ENCODE measurements around the gene SORCS1.

Gene SORCS1

DNA sequence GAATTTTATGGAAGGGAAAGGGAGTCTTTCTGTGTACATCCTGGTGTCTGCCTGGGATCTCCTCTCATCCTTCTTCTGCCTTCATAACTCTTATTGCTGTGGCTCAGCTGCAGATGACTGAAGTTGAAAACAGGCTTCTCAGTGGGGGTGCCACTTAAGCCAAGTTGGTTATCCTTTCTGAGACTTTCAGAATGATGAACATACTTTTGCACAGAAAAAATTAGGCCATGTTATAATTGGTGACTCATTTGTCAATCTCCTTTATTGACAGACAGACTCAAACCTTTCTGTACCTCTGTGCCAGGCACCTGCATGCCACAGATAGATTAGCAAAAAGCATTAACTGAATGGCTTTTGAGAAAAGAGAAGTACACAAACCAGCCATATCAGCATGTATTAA is 430.3 kb downstream of the SORCS1 start:
- no peaks in the 10 kb centered on the region for H3K4me1 Mint-ChIP-seq (ENCODE audit: low read depth)

DNA sequence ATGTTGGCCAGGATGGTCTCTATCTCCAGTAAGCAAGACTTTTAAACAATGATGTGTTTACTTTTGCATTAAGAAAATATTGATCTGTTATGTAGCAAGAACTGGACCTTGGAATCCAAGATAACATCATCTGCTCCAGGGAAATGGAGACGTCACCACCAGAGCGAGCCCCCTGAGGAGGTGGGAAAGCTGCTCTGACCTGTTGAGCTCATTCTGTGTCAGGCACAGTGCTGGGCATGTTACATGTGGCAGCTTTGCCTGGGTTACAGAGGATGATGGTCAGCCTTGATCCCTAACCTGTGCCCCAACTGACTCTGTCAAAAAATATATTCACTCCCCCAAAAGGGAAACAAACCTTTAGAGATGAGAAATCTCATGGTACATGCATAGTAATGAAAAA is 436.3 kb downstream of the SORCS1 start:
- Mint-ChIP-seq H3K9me3 (no peaks in the 10 kb centered on the region), H3K4me3 (no peak overlapping the region), H3K36me3 (ENCODE audit: low read depth) (no peaks in the 10 kb centered on the region), H3K27me3 (peaks cover 2% of the 10 kb centered on the region), H3K4me1 (ENCODE audit: low read depth) (no peaks in the 10 kb centered on the region), H3K27ac (no peak overlapping the region)
- intact Hi-C loops (cut with micrococcal nuclease): no loop called here

More for the DNA sequence above, 430.3 kb downstream of the SORCS1 start:
- Mint-ChIP-seq H3K4me3 (no peak overlapping the region), H3K9me3 (no peaks in the 10 kb centered on the region), H3K27ac (no peak overlapping the region), H3K36me3 (ENCODE audit: low read depth) (no peaks in the 10 kb centered on the region), H3K27me3 (peaks cover 2% of the 10 kb centered on the region)
- intact Hi-C loops (cut with micrococcal nuclease): no loop called here

DNA sequence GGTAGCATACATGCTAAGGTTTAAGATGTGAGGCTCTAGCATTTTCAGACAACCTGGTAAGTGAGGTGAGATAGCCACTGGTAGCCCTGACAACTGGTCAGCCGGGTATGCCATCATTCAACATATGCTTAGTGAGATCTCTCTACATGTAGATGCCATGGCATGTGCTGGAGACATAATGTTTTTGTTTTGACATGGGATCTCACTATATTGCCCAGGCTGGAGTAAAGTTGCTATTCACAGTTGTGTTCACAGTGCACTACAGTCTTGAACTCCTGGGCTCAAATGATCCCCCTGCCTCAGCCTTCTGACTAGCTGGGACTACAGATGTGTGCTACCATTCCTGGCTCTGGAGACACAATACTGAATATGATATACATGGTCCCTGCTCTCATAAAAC is 437.3 kb downstream of the SORCS1 start:
- no peaks in the 10 kb centered on the region for H3K4me1 Mint-ChIP-seq (ENCODE audit: low read depth)
- no peak overlapping the region for H3K4me3 Mint-ChIP-seq
- H3K36me3 Mint-ChIP-seq (ENCODE audit: low read depth): no peaks in the 10 kb centered on the region
- no peaks in the 10 kb centered on the region for H3K27me3 Mint-ChIP-seq
- intact Hi-C loops (cut with micrococcal nuclease): no loop called here
- H3K27ac Mint-ChIP-seq: no peak overlapping the region
- H3K9me3 Mint-ChIP-seq: no peaks in the 10 kb centered on the region

DNA sequence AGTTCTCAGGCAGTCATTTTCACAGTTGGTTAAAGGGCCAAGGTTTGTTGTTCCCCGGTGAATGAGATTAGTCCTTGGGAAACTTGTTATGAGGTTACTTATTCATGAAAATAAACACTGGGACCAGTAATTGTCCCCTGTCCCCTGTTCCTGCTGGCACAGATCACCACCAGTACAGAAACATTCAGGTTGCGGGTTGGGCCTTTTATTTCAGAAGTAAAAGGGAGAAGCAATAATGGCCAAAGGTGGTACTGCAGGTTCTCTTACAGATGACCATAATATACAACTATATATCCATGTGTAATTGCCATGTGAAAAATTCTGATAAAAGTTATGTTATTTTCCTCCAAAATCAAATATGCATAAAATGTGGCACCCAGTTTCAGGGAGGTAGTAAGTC is 442.0 kb downstream of the SORCS1 start:
- Mint-ChIP-seq H3K27me3 (no peaks in the 10 kb centered on the region), H3K27ac (no peak overlapping the region), H3K9me3 (no peaks in the 10 kb centered on the region), H3K4me3 (no peak overlapping the region), H3K4me1 (ENCODE audit: low read depth) (no peaks in the 10 kb centered on the region), H3K36me3 (ENCODE audit: low read depth) (no peaks in the 10 kb centered on the region)
- intact Hi-C loops (cut with micrococcal nuclease): no loop called here

DNA sequence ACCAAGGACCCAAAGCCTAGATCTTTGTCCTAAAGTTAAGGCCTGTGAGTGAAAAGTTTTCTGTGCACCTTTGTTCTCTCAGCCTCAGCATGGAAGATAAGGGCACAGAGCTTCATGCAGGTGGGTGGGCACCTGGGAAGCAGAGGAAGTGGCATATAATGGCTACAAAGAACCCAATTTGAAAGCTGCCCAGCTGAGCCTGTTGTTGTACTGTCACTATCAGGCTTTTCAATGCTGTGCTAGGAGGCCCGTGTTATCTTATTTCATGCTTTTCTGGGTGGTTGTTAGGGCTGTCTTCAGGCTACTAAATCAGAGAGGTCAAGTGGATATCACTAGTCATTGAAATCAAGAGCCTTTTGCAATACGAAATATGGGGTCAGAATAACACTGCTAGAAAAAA is 443.8 kb downstream of the SORCS1 start:
- Mint-ChIP-seq H3K4me3 (no peak overlapping the region), H3K4me1 (ENCODE audit: low read depth) (no peaks in the 10 kb centered on the region), H3K9me3 (no peaks in the 10 kb centered on the region), H3K27me3 (no peaks in the 10 kb centered on the region), H3K27ac (no peak overlapping the region), H3K36me3 (ENCODE audit: low read depth) (no peaks in the 10 kb centered on the region)
- intact Hi-C loops (cut with micrococcal nuclease): no loop called here

DNA sequence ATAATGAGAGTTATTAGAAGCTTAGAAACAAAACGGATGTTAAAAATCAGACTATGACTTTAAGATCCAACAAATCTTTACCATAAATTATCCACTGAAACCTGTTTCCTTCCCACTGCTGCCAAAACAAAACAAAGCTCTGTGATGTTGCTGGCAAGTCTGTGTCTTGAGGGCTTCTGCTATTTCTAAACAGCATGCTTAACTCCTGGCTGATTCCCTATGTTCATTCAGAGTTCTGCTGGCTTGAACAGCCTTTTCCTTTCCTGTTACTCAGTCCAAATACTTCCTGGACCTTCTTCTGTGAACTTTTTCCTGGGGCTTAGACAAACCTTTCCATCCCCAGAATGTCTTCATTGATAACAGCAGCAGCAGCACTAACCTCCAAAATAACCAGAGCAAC is 448.1 kb downstream of the SORCS1 start:
- intact Hi-C loops (cut with micrococcal nuclease): no loop called here
- Mint-ChIP-seq H3K36me3 (ENCODE audit: low read depth) (no peaks in the 10 kb centered on the region), H3K4me3 (no peak overlapping the region), H3K27ac (no peak overlapping the region), H3K27me3 (no peaks in the 10 kb centered on the region), H3K9me3 (no peaks in the 10 kb centered on the region), H3K4me1 (ENCODE audit: low read depth) (no peaks in the 10 kb centered on the region)

DNA sequence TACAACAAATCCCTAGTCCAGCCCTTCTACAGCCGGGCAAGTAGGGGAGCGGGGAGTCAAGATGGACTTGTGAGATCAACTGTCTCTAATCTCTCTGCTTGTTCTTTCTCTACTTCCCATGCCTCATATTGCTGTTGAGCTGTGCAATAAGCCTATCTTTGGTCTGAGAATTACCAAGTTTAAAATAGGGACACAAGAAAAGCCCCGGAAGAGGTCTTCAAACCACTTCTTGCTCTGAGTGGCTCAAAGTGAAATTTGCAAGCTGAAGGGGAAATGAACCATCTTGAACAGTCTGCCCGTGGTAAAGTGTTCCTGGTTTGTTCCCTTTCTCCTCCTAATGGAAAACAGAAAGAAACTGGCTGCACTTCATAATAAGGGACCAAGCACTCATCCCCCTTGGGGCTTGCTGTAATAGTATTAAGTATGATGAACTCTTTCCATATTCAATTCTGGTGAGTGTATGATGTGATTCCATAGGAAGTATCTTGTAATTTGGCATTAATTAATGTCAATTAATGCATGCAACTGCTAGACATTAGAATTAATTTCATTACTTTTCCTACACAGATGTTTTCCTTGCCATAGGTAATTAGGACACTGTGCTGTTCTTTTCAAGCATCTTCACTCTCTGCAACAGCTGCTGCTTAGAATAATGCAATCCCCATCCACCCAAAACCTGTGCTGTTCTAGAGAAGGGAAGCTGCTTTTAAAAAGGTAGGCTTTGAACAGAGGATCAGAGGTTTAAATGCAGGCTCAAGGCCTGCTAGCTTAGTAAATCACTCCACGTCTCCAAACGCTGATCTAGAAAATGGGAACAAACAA is 449.6 kb downstream of the SORCS1 start:
- H3K27ac Mint-ChIP-seq: no peak overlapping the region
- H3K27me3 Mint-ChIP-seq: no peaks in the 10 kb centered on the region
- intact Hi-C loops (cut with micrococcal nuclease): no loop called here
- no peaks in the 10 kb centered on the region for H3K9me3 Mint-ChIP-seq
- no peaks in the 10 kb centered on the region for H3K4me1 Mint-ChIP-seq (ENCODE audit: low read depth)
- H3K36me3 Mint-ChIP-seq (ENCODE audit: low read depth): no peaks in the 10 kb centered on the region
- H3K4me3 Mint-ChIP-seq: no peak overlapping the region

DNA sequence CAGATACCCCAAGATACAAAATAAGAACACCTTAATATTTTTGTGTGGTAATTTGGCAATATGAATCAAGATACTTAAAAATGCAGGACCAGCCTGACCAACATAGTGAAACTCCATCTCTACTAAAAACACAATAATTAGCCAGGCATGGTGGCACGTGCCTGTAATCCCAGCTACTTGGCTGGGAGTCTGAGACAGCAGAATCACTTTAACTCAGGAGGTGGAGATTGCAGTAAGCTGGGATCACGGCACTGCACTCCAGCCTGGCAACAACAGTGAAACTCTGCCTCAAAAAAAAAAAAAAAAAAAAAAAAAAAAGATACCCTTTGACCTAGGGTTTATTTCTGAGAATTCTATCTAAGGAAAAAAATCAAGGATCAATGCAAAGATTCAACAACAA is 450.7 kb downstream of the SORCS1 start:
- intact Hi-C loops (cut with micrococcal nuclease): no loop called here

DNA sequence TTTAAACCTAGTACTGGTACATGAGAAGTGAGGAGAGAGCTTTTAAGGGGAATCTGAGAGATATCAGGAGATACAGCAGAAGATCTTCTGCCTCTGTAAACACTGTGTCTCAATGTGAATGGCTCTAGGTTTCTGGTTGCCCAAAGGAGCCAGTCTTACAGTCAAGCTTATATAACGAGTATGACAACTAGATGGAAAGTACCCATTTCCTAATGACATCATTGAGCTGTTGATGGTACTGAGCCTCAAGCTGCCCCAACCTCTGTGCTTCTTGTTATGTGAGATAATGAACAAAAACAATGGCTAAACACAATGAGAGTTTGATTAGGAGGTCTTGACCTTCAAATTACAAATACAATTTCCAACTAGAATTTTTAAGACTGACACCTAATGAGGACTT is 451.5 kb downstream of the SORCS1 start:
- Mint-ChIP-seq H3K27me3 (no peaks in the 10 kb centered on the region), H3K4me3 (no peak overlapping the region), H3K36me3 (ENCODE audit: low read depth) (no peaks in the 10 kb centered on the region), H3K4me1 (ENCODE audit: low read depth) (no peaks in the 10 kb centered on the region), H3K27ac (no peak overlapping the region), H3K9me3 (no peaks in the 10 kb centered on the region)
- intact Hi-C loops (cut with micrococcal nuclease): no loop called here

More for the DNA sequence above, 450.7 kb downstream of the SORCS1 start:
- no peak overlapping the region for H3K27ac Mint-ChIP-seq
- no peaks in the 10 kb centered on the region for H3K9me3 Mint-ChIP-seq
- no peak overlapping the region for H3K4me3 Mint-ChIP-seq
- H3K4me1 Mint-ChIP-seq (ENCODE audit: low read depth): no peaks in the 10 kb centered on the region
- no peaks in the 10 kb centered on the region for H3K27me3 Mint-ChIP-seq
- no peaks in the 10 kb centered on the region for H3K36me3 Mint-ChIP-seq (ENCODE audit: low read depth)

DNA sequence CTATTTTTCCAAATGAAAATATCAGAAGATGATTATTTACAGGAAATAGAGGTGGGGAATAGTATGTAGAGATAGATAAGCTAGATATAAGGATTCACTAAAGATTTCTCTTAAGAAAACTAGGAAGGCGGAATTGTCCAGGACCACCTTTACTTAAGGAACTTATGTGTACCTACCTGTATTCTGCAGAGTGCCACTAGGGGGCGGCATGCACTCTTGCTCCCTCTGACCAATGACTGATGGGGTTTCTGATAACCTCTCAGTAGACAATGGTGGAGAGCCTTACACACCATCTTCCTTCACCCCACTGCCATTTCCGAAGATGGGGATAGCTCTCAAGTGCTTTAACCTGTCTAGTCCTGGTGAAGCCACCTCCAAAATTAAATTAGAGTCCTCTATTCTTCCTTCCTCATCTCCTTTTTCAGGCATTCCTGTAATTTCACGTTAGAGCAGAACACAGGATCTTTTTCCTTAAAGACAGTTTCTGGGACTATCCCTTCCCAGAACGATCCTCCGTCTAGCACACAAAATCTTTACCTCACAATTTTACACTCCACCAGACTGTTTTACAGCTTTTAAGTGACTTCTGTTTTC is 453.1 kb downstream of the SORCS1 start:
- Mint-ChIP-seq H3K27ac (no peak overlapping the region), H3K4me1 (ENCODE audit: low read depth) (no peaks in the 10 kb centered on the region), H3K27me3 (no peaks in the 10 kb centered on the region), H3K36me3 (ENCODE audit: low read depth) (no peaks in the 10 kb centered on the region), H3K4me3 (no peak overlapping the region), H3K9me3 (no peaks in the 10 kb centered on the region)
- intact Hi-C loops (cut with micrococcal nuclease): loop anchor here (2.0 kb wide), 1 partner anchor 299 kb away; no protein-coding TSS in a partner anchor

DNA sequence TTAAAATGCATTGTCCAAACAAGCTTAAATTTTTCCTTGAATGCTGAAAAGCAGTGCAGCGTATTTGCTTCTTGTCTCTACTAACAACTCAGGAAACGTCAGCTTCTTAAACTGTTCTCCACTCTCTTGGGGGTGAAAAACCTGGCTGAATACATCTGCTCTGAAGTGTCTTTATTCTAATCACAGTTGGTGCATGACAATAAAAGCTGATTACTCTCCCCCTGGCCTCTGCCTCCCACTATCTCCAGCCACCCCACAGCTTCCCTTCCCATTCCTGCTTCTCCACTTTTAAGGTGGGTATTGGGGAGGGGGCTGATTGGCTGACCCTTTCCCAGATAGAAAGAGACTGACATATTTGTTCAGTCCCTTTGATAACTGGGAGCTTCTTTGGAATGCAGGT is 456.0 kb downstream of the SORCS1 start:
- Mint-ChIP-seq H3K27me3 (peaks cover 1% of the 10 kb centered on the region), H3K27ac (no peak overlapping the region), H3K9me3 (no peaks in the 10 kb centered on the region), H3K4me1 (ENCODE audit: low read depth) (no peaks in the 10 kb centered on the region), H3K36me3 (ENCODE audit: low read depth) (no peaks in the 10 kb centered on the region), H3K4me3 (no peak overlapping the region)
- intact Hi-C loops (cut with micrococcal nuclease): loop anchor here (5.0 to 10.0 kb wide), 2 partner anchors 1104 to 1836 kb away; no protein-coding TSS in a partner anchor

DNA sequence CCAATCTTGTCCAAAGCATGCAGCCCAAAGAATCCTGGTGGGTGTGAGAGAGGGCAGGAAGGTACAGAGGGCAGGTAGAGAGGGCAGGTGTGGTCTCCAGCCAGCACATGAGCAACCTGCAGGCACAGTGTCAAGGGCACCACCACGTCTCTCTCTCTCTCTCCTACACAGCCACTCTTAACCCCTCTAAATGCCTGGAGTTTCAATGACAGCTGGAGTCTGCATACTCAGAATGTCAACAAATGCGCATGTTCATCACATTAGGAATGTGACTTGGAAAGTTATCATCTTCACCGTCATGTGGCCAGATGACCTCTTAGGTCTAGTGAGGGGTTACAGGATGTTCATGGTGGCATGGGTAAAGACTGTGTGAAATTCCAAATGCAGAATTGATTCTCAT is 456.8 kb downstream of the SORCS1 start:
- no peak overlapping the region for H3K27ac Mint-ChIP-seq
- no peak overlapping the region for H3K4me3 Mint-ChIP-seq

DNA sequence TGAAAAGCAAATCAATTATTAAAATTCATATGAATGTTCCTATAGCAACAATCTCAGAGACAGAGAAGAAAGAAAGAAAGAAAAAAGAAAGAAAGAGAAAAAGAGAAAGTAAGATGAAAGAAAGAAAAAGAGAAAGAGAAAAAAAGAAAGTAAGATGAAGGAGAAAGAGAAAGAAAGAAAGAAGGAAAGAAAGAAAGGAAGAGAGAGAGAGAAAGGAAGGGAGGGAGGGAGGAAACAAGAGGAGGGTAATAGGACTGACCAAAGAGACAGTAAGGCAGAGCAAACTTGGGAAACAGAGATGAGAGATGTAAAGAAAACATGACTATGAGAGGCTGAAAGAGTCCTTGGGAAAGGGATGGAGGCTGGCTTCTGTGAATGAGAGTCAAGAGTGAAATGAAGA is 458.4 kb downstream of the SORCS1 start:
- no peak overlapping the region for H3K27ac Mint-ChIP-seq
- intact Hi-C loops (cut with micrococcal nuclease): loop anchor here (5.0 to 10.0 kb wide), 2 partner anchors 1106 to 1839 kb away; no protein-coding TSS in a partner anchor
- no peaks in the 10 kb centered on the region for H3K9me3 Mint-ChIP-seq
- H3K27me3 Mint-ChIP-seq: peaks cover 1% of the 10 kb centered on the region
- H3K4me1 Mint-ChIP-seq (ENCODE audit: low read depth): no peaks in the 10 kb centered on the region
- H3K4me3 Mint-ChIP-seq: no peak overlapping the region
- no peaks in the 10 kb centered on the region for H3K36me3 Mint-ChIP-seq (ENCODE audit: low read depth)

More for the DNA sequence above, 456.8 kb downstream of the SORCS1 start:
- Mint-ChIP-seq H3K27me3 (peaks cover 1% of the 10 kb centered on the region), H3K36me3 (ENCODE audit: low read depth) (no peaks in the 10 kb centered on the region), H3K4me1 (ENCODE audit: low read depth) (no peaks in the 10 kb centered on the region), H3K9me3 (no peaks in the 10 kb centered on the region)
- intact Hi-C loops (cut with micrococcal nuclease): loop anchor here (5.0 to 10.0 kb wide), 2 partner anchors 1105 to 1837 kb away; no protein-coding TSS in a partner anchor

DNA sequence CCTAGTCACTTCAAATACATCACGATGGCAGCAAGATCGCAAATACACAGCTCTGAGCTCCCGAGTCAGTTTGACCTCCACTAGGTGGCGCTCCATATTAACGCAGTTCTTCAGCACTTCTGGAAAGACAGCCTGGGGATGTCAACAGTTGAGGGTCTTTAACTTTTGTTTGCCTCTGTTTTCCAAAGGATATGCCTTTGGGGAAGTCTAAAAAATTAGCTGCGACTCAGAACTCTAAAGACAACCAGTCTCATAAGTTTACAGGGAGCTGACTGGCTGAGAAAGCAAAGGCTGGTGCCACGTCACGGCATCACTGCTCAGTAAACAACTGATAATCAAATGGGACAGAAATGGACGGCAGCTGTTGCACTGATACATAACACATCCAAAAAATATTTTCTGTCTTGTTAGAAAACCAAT is 458.8 kb downstream of the SORCS1 start:
- intact Hi-C loops (cut with micrococcal nuclease): loop anchor here (5.0 to 10.0 kb wide), 2 partner anchors 1107 to 1839 kb away; no protein-coding TSS in a partner anchor
- H3K36me3 Mint-ChIP-seq (ENCODE audit: low read depth): no peaks in the 10 kb centered on the region
- no peak overlapping the region for H3K4me3 Mint-ChIP-seq
- no peak overlapping the region for H3K27ac Mint-ChIP-seq
- H3K27me3 Mint-ChIP-seq: peaks cover 1% of the 10 kb centered on the region
- no peaks in the 10 kb centered on the region for H3K4me1 Mint-ChIP-seq (ENCODE audit: low read depth)
- no peaks in the 10 kb centered on the region for H3K9me3 Mint-ChIP-seq
